K562 (cell line): ENCODE data around the gene VIM. TPM values are rescaled to one million over a fixed set of nuclear protein-coding genes. Genes with fewer than 3 reads are reported as not detected.

ENCODE experiments used
- ADNP ChIP-seq: fragments of 200-800 bp; sonication (Bioruptor generic); IDR thresholded peaks from 2 replicates; pipeline ENCODE4 v1.6.1; 2016; ENCODE audit warnings: missing genetic modification characterization, missing compliant biosample characterization
- ARNT ChIP-seq, 2 experiments: fragments of 450-650 bp; IDR thresholded peaks; 2 replicates each; pipeline ENCODE4 v1.6.1; 2016; ENCODE audit warnings: mild to moderate bottlenecking in 1 of 2
- ATF1 ChIP-seq, 2 experiments: fragments of 450-650 bp in 1 of 2; IDR thresholded peaks; 2 replicates each; pipeline ENCODE4 v1.6.1; 2016; ENCODE audit warnings: missing compliant biosample characterization in 1 of 2, missing genetic modification characterization in 1 of 2
- ATF3 ChIP-seq, 2 experiments: fragments of 450-650 bp in 1 of 2; sonication (generic) in 1 of 2; formaldehyde crosslinking in 1 of 2; IDR thresholded peaks in 1 of 2; conservative IDR thresholded peaks in 1 of 2; 2 replicates each; pipeline versions ENCODE4 v1.6.1 to v1.8.1; 2016 to 2023; ENCODE audit warnings: mild to moderate bottlenecking in 2 of 2, moderate library complexity in 2 of 2, inconsistent platforms in 1 of 2, missing genetic modification reagents in 1 of 2
- CEBPB ChIP-seq: fragments of 450-650 bp; IDR thresholded peaks from 2 replicates; pipeline ENCODE4 v1.6.1; 2016; ENCODE audit warnings: missing genetic modification characterization, missing compliant biosample characterization
- E2F8 ChIP-seq: fragments of 450-650 bp; IDR thresholded peaks from 2 replicates; pipeline ENCODE4 v1.7.1; 2018; ENCODE audit warnings: mild to moderate bottlenecking, low read depth; ENCODE audit not compliant: partially characterized antibody
- GATA2 ChIP-seq: sonication (generic); formaldehyde crosslinking; IDR thresholded peaks from 2 replicates; pipeline ENCODE4 v1.4.0; 2020; ENCODE audit warnings: mild to moderate bottlenecking, missing genetic modification reagents
- GATAD2A ChIP-seq: fragments of 450-650 bp; IDR thresholded peaks from 2 replicates; pipeline ENCODE4 v1.6.1; 2017
- GATAD2B ChIP-seq: fragments of 450-650 bp; IDR thresholded peaks from 2 replicates; pipeline ENCODE4 v1.6.1; 2017; ENCODE audit warnings: mild to moderate bottlenecking, borderline replicate concordance
- HDGF ChIP-seq: fragments of 450-650 bp; IDR thresholded peaks from 2 replicates; pipeline ENCODE4 v1.6.1; 2016
- JUND ChIP-seq, 2 experiments: IDR thresholded peaks; 2 replicates in 1 of 2; 3 replicates in 1 of 2; pipeline ENCODE4 v1.6.1; 2011; ENCODE audit warnings: borderline replicate concordance in 2 of 2, low read depth in 2 of 2, low read length in 2 of 2, improper control_type of control experiment in 1 of 2, missing biosample characterization in 1 of 2, missing genetic modification characterization in 1 of 2, missing genetic modification reagents in 1 of 2
- KDM1A ChIP-seq, 2 experiments: fragments of 450-650 bp; IDR thresholded peaks; 2 replicates each; pipeline ENCODE4 v1.6.1; 2016; ENCODE audit warnings: mild to moderate bottlenecking in 2 of 2
- KDM5B ChIP-seq: fragments of 200-600 bp; sonication (generic); IDR thresholded peaks from 2 replicates; pipeline ENCODE4 v1.6.1; 2012; ENCODE audit warnings: low read depth, mild to moderate bottlenecking, moderate library complexity, low read length, control low read depth, inconsistent platforms; ENCODE audit not compliant: insufficient replicate concordance
- NKRF ChIP-seq: fragments of 450-650 bp; IDR thresholded peaks from 2 replicates; pipeline ENCODE4 v1.6.1; 2016; ENCODE audit warnings: borderline replicate concordance
- SOX6 ChIP-seq: fragments of 450-650 bp; IDR thresholded peaks from 2 replicates; pipeline ENCODE4 v1.6.1; 2014; ENCODE audit warnings: mild to moderate bottlenecking
- SRSF9 ChIP-seq: fragments of 200-400 bp; formaldehyde crosslinking; IDR thresholded peaks from 2 replicates; pipeline ENCODE4 v1.6.1; 2017; ENCODE audit warnings: low read depth, low read length, borderline replicate concordance
- USF2 ChIP-seq: sonication (generic); formaldehyde crosslinking; IDR thresholded peaks from 2 replicates; pipeline ENCODE4 v1.5.0; 2020; ENCODE audit warnings: missing genetic modification reagents
- ZFX ChIP-seq: sonication (generic); formaldehyde crosslinking; IDR thresholded peaks from 2 replicates; pipeline ENCODE4 v1.8.0; 2022; ENCODE audit warnings: mild to moderate bottlenecking, missing genetic modification reagents, moderate library complexity
- ZNF12 ChIP-seq: sonication (generic); formaldehyde crosslinking; IDR thresholded peaks from 2 replicates; pipeline ENCODE4 v1.4.0; 2020; ENCODE audit warnings: mild to moderate bottlenecking, missing genetic modification reagents
- ZNF197 ChIP-seq: fragments of 200-800 bp; sonication (Bioruptor generic); IDR thresholded peaks from 2 replicates; pipeline ENCODE4 v1.6.1; 2016; ENCODE audit warnings: low read depth, missing genetic modification characterization, missing compliant biosample characterization
- ZNF263 ChIP-seq: sonication (generic); formaldehyde crosslinking; IDR thresholded peaks from 2 replicates; pipeline ENCODE4 v1.8.0; 2022; ENCODE audit warnings: mild to moderate bottlenecking, missing genetic modification reagents, borderline replicate concordance
- ZNF766 ChIP-seq: fragments of 200-800 bp; sonication (Bioruptor generic); conservative IDR thresholded peaks from 2 replicates; pipeline ENCODE4 v1.6.1; 2016; ENCODE audit warnings: missing genetic modification characterization, missing compliant biosample characterization
- polyA plus RNA-seq, 8 experiments: library from polyadenylated mRNA; depleted of rRNA in 4 of 8; stranded (reverse) in 5 of 8; unstranded in 3 of 8; fragments of >200 nt; fragmentation: Nextera tagmentation in 2 of 8; fragmentation: Illumina TruSeq in 1 of 8; extraction: Ambion mirVana in 2 of 8; extraction: Trizol in 1 of 8; gene quantifications; 2 replicates each; pipeline versions ENCODE4 v1.2.1 to v1.2.3, GENCODE V29; 2011 to 2014; ENCODE audit warnings: inconsistent platforms in 1 of 8, missing spikeins in 1 of 8
- total RNA-seq, 7 experiments: library from RNA; depleted of rRNA in 6 of 7; stranded (reverse); fragments of >200 nt in 6 of 7; fragmentation: Illumina TruSeq in 2 of 7; extraction: Trizol in 2 of 7; gene quantifications; 2 replicates each; pipeline versions ENCODE4 v1.2.1 to v1.2.3, GENCODE V29; 2011 to 2021; ENCODE audit warnings: low replicate concordance in 1 of 7

Gene VIM
- total and polyA plus RNA-seq, 9 of the 15 experiments (the other 6 are each of a cell fraction or from before 2014, with no cell fraction given), result 86.0 to 621 (median 383) TPM

GRCh38 chr10:17199351-17199804 is 28.7 kb upstream of the VIM start (continued):
- TF ChIP-seq ZNF766, result peak; percentile 72
- TF ChIP-seq GATAD2A, result 0 out of 2 replicates have a peak, but pooled peaks have one; percentile 74
- peak; percentile 30; the same call in 1 of the 2 replicates for TF ChIP-seq ZFX
- peak; percentile 92 for TF ChIP-seq ZNF263 (CRISPR knock-in tag)
- peak in 1 of 2 experiments; percentile 34; a peak in 1 of 4 replicates for TF ChIP-seq KDM1A (IDR thresholded peaks at IDR 0.05)
- TF ChIP-seq SRSF9, result no peak
- peak in 1 of 2 experiments; percentile 40; a peak in 1 of 4 replicates for TF ChIP-seq ARNT (IDR thresholded peaks at IDR 0.05)
- TF ChIP-seq ZNF197 (CRISPR knock-in tag), result no peak
- peak; percentile 51 for TF ChIP-seq KDM5B
- TF ChIP-seq GATA2 (CRISPR knock-in tag), result peak; percentile 86
- peak; percentile 86 for TF ChIP-seq CEBPB (tag)
- no peak for TF ChIP-seq ZNF12 (CRISPR knock-in tag)
- peak; percentile 52 for TF ChIP-seq ATF3 (IDR thresholded peaks at IDR 0.05)
- no peak for TF ChIP-seq ATF3 (CRISPR knock-in tag; conservative IDR thresholded peaks at IDR 0.05)
- no peak for TF ChIP-seq USF2 (CRISPR knock-in tag)
- TF ChIP-seq ADNP (tag), result no peak
- TF ChIP-seq NKRF, result 0 out of 2 replicates have a peak, but pooled peaks have one; percentile 30
- no peak for TF ChIP-seq JUND (IDR thresholded peaks at IDR 0.05; ENCODE audit: borderline replicate concordance, low read depth, low read length)
- no peak; the same call in 2 of the 3 replicates for TF ChIP-seq JUND (tag; IDR thresholded peaks at IDR 0.05; ENCODE audit: borderline replicate concordance, low read depth, low read length)
- TF ChIP-seq HDGF, result no peak
- peak; percentile 57; the same call in 1 of the 2 replicates for TF ChIP-seq GATAD2B
- 0 out of 2 replicates have a peak, but pooled peaks have one; percentile 23 for TF ChIP-seq SOX6
- peak; percentile 26 for TF ChIP-seq E2F8
- no peak for TF ChIP-seq ATF1 (CRISPR knock-in tag; IDR thresholded peaks at IDR 0.05)
- 0 out of 2 replicates have a peak, but pooled peaks have one; percentile 23 for TF ChIP-seq ATF1 (tag; IDR thresholded peaks at IDR 0.05)
